Activated CD4-positive, alpha-beta T cell treated with anti-CD3 and anti-CD28 coated beads, Interleukin-2, amount 50 U/mL, for 24 hours (primary cell): ENCODE measurements around the gene SUCO.

ENCODE experiments used
- DNase-seq, 2 donors: peaks; one replicate each; pipeline ENCODE4 v3.0.0-alpha.2; 2020; ENCODE audit warnings: low read depth in 1 of 2, low spot score in 1 of 2

The SUCO gene

DNA sequence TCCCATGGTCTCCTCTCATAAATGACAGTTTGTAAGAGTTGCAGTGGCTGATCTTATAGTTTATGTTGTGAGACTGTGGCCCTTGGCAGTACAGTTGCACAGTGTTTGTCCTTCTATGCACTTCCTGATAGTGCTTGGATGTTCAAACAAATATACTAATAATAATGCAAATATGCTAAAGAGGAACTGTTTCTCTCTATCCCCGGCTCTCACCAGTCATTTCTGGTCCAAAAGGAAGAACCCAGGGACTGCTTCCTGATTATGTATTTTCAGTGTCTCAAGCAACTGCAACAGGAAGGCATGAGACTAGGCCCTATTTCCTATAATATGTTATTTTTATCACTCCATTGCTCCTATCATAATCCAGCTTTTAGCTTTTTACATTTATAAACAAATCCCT, 17.0 kb upstream of the SUCO start:
- no peak for DNase-seq

DNA sequence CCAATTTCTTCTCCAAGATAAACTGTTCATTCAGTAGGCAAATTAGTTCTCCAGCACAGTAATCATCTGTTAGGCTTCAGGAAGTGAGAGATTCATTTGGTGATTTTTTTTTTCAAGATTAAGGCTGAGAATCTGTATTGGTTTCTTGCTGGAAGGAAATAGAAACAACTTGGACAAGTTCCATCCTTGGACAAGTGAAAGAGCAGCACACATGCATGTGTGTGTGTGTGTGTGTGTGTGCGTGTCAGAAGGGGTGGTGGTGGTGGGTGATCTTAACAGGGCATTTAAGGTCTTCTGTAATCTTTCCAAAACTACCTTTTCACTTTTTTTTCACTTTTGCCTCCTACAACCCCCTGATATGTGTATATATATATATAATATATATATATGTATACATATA, 15.9 kb upstream of the SUCO start:
- DNase-seq, result no peak

DNA sequence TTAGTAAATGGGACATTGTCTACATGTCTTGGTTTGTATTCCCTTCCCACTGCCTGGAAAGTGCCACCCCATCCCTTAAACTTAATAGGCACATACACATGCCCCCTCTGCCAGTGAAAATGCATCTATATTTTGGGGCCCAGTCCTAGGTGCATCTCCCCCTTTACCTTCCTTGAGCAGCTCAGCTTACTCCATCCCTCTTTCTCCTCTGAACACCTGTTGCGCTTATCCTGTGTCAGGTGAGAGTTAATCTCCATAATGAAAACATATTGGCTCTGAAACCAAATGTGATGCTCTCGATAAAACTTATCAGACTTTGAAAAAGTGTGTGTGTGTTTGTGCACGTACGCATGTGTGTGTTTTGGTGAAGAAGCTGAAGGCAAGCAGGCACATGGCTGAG, 15.4 kb upstream of the SUCO start:
- DNase-seq, result no peak

DNA sequence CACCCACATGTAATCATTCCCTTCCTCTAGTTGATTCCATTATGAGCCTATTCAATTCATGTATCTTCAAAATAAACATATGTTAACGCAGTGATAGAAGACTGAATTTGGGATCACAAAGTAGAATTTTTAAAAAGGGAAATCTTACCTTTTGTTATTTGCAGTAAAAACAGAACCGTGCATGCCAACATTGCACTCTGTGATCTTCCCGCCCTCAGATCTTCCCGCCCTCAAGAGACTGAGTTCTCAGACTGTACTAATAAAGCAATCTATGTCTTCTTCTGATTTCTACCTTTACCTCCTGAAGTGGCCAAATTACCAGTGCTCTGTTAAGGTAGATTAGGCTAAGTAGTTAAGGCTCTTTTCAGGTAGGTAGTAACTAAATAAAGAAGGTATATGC, 3.6 kb upstream of the SUCO start:
- no peak for DNase-seq

DNA sequence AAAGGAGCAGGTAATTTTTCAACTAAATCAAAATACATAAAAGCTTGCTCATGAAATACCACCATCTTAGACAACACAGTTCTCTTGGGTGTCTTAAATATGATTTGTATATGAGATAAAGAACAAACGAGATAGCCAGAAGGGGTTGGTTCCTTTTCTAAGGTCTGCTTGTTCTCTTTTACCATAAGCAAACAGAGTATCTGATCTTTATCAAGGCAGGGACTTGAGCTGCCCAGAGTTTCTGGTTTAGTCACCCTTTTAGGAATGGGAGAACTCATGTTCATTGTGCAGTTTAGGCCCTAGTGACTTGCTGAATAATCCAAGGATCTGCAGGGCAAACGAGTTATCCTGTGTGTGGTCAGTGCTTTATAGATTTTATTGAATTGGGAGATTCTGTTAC, 3.0 kb upstream of the SUCO start:
- DNase-seq, result no peak

DNA sequence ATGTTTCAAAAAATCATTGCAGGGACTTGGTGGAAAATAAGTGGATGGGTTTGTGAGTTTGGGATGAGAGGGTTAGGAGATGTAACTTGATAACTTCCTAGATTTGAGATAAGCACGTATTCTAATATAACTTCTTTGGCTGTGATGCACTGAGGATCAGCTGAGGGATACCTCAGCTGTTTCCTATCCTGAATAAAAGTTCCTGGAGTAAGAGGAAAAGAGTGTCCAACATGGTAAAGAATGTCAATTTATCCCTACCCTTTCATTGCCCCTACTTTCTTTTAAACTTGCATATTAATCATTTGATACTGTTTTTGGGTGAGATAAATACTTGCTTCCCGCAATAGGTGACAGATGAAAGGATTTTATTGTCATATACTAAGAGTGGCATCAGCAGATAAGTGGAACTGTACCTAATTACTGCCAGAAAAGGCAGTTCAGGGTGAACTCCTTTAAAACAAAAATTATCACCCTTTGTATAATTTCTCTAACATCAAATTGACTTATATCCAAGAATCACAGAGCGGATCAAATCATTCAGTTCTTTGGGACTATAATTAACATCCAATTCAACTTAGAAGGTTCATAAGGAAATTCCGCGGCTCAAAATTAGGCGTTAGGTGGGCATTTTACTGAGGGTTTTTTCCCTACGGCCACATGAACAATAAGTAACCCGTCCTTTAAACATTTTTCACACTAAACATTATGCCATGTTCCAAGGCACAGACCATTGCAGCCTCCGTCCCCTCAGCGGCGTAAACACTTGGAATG, 1.4 kb upstream of the SUCO start:
- DNase-seq, result no peak

DNA sequence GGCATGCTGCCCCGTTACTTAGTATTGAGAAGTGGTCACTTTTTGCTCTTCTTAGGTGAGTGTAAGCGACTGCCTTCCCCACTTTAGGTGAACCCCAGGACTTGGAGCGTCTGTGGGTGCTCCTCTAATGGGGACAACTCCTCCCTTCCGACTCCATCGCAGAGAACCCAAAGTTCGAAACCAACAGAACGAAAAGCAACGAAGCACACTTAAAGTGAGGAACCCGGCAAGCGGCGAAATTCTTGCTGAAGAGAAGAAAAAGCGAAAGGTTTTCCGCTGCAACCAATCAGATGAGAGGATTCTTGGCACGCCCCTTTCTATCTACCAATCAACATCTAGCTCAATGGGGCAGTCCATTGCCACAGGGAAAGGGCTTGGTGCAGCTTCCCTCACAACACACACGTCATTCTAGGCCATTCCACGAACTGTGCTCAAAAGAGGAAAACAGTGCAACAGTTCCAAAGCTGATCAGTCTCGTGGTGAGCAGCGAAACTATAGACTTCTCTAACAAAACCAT, 709 bp upstream of the SUCO start:
- peak; percentile 60 to 90 for DNase-seq

DNA sequence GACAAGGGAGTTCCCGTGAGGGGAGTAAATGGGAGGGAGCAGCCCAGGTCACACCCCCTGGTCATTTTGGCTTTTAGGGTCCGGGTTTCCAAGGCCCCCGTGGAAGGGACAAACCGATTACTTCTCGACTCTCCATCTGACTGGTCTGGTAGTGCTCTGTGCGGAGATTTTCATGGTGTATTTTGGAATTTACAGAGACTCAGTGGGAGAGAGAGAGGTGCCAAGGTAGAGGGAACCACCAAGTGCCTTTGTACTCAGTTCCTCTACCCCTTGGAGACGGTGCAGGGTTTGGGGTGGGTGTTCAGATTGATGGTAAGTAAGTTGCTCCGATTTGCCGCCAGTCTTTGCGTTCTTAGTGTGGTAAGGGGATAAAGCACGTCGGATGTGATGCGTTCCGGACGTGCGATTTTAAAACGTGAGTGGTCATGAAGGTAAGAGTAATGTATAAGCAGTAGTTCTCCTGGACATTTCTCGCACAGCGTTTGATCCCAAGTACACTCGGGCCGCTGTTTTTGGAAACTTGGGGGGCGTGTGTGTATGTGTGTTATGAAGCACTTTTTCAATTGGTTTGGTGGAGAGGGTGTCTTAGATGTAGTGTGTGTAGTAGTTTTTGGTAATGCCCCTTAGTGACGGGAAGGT, 682 bp downstream of the SUCO start:
- DNase-seq, result peak in 1 of 2 donors; percentile 17

DNA sequence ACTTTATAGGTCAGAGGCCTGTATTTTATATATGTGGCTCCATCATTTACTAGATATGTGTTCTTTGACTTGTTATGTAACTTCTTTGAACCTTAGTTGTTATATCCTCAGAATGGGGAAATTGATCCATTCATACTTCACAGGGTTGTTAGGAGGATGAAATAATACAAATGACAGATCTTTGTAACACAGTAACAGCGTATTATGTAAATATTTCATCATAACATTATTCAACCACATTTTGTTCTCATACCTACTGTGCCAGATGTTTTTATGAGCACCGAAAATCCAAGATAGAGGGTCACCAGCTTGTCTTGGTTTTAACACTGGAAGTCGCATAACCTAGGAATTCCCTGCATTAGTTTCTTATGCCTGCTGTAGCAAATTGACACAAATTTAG, 3.3 kb downstream of the SUCO start:
- no peak for DNase-seq

DNA sequence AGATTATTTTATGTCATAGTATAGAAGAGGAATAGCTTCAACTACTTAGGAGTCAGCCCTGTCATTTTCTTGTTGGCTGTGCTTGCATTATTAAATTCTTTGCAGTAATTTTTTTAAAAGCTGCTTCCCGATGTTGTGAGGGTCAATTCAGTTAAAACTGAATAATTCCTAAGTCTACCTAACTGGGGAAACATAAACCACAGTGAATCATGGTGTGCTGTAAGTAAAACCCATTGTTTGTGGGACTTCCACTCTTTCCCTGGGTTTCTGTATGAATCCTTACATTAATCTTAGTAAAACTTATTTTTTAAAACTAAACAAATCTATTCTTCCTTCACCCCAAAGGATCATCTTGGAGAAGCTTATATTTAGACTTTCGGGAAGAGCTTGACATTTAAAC, 4.4 kb downstream of the SUCO start:
- no peak for DNase-seq

DNA sequence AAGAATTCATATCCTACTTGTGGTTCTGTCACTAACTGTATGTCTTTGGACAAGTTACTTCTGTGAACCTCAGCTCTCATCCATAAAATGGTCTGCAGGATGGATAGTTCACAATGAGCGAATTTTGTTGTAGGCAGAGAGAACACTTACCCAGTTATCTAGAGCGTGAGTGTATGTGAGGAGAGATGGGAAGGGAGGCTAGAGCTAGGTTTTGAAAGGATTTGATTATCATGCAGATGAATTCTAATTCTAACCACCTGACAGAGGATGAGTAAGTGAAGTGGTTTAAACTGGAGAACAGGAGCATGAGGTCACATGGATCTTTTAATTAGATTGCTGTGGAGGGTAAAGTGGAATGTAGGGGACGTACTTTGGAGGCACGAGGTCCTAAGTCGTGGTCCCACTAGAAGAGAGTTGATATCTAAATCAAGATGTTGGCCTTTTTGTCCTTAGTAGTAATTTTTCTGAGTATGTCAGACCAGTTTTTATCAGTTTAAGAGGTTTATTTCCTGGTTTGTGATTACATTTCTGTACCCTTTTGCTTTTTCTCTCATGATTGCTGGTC, 5.0 kb downstream of the SUCO start:
- DNase-seq, result no peak

DNA sequence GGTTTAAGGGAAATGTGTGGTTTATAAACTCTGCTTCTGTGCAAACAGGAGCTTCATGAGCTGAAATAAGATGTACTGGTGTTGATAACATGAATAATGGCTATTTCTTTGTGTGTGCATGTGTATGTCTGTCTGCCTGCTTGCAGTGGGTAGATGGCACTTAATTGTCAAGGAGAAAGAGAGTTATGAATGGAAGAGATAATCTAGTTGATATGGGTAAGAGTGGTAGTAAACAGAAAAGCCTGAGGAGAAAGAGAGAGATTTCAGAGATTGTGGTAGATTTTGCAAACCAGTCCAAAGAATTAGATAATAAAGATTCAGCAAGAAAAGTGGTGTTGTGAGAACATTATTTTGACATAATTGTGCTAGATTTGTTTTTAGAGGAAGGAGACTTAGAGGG, 7.7 kb downstream of the SUCO start:
- DNase-seq, result no peak

DNA sequence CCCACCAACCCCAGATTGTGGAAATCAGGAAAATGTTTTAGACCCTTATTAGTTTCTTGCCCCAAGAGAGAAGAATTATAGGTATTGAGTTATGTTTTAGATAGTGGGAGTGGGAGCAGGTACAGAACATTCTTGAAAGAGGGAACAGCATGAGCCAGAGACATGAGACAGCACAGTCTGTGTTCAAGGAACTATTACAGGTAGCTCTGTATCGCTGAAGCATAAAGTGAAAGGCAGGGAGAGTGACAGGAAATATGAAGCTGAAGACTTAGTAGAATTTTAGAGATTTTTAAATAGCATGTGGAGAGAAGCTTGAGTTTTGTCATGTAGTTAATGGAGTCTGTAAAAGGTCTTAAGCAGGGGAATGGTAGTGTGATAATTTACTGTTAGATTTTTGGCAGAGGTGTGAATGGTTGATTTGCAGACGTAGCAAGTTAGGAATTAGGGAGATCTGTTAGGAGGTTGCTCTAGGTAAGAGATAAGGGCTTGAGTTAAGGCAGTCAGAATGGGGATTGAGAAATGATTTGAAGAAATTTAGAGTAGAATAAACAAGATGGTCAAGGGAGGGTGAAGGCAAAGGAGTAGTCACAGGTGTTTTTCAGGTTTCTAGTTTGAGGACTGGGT, 11.6 kb downstream of the SUCO start:
- no peak for DNase-seq

DNA sequence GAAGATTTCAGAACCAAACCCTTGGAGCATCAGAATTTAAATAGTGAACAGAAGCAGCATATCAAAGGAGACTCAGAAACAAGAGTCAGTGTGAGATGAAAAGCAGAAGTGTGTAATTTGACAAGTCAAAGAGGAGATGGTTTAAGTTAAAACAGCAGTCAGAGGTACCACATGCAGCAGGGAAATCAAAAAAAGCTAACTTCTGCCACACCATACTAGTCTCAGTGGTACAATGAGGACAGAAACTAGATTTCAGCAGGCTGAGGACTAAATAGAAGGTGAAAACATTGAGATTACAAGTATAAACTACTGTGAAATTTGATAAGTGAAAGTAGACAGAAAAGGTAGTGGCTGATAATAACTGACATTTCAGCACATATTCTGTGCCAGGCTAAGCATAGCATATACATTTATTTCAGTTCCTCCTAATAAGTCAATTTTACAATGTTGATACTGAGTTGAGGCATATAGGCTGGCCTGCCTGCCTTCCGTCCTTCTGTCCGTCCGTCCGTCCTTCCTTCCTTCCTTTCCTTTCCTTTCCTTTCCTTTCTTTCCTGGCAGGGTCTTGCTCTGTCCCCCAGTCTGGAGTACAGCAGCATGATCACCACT, 12.6 kb downstream of the SUCO start:
- no peak for DNase-seq

DNA sequence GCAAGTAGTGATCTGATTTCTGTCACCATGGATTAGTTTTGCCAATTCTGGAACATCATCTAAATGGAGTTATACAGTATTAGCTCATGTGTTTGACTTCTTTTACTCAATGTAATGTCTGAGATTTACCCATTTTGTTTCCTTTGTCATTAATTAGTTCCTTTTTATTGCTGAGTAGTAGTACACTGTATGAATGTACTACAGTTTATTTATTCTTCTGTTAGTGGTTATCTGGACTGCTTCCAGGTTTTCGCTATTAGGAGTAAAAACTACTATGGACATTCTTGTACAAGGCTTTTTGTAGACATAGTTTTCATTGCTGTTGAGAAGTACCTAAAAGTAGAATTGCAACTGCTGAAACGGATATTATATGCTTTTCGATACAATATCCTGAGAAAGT, 14.1 kb downstream of the SUCO start:
- no peak for DNase-seq

DNA sequence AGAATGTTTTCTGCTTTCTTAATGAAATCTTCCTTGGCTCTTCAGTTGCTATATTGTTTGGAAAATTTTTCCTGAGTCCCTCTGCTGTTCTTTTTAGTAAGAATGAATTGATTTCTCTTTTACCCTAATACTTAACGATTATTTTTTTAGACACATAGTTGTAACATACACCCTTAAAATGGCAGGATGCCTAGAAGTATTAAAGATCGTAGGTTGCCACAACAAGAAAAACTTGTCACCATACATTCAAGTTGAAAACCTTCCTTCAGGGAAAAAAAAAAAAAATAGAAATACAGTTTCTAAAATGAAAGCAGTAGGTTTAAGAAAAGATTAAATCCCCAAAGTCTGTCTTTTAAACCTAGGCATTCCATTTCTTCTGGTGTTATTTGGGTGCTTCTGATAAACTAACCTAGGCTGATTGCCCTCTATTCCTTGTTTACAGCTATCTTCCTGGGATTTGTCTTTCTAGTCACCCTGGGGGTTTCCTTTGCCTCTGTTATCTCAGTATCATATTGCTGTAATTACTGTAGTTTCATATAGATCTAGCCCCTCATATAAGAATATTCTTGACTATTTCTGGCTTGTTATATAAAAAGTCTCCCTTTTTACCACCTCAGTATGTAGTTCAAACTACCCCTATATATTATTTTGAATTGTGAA, 16.8 kb downstream of the SUCO start:
- DNase-seq, result no peak

DNA sequence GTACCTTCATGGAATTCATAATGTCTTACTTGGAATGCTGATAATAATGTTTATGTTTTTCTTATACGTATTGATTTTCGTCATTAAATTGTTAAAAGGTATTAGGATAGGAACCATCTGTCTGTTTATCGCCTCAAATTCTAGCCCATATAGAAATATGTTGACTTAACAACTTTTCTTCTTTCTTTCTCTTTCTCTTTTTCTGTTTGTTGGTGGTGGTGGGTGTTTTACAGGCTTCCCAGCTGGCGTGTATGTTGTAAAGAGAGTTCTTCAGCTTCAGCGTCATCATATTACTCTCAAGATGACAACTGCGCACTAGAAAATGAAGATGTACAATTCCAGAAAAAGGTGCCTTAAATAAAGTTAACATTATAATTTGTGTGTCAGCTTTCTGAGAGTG, 18.3 kb downstream of the SUCO start:
- no peak for DNase-seq

DNA sequence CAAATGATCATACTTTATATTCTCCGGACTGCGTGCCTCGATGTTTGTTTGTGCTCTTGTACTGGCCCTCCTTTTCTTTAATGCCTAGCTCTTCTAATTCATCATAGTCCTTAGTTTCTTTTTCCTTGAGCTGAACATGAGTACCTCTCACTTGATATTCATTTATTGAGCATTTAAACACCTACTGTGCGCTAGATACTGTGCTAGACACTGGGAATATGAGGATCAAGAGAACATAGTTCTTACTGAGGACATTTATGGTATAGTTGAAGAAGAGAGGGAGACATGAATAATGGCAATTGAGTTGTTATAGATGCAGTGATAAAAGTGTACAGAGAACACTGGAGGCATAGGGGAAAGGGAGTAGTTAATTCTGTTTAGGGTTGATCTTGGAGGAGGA, 22.0 kb downstream of the SUCO start:
- DNase-seq, result no peak

DNA sequence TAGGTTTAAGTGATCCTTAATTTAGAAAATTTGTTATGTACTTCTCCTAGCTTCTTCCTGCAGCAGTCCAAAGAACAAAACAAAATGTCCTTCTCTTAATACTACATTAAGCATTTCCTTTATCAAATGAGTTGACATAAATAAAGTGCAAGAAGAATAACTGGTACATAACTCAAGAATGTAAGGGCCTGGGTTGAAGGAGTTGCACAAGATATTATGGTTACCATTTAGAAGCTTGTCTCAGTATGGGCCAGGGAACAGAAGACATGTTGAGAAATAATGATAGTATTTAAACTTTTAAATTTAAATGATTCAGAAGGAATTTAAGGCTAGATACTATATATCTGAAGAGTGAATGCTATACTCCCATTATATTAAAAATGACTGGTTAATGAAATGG, 23.5 kb downstream of the SUCO start:
- DNase-seq, result no peak

DNA sequence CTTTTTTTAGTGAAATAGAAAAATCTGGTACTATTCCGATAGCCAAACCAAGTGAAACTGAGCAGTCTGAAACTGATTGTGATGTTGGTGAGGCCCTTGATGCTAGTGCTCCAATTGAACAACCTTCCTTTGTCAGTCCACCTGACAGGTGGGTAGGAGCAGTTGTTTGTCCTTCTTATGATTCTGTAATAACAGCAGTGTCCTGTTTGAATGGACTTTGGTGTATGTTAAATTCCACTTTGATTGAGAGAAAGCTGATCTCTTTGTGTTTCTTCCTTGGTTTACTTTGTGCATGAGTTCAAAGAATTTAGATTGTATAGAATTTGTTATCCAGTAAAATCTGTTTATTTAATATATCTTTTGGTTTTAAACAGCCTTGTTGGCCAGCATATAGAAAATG, 24.3 kb downstream of the SUCO start:
- DNase-seq, result no peak

DNA sequence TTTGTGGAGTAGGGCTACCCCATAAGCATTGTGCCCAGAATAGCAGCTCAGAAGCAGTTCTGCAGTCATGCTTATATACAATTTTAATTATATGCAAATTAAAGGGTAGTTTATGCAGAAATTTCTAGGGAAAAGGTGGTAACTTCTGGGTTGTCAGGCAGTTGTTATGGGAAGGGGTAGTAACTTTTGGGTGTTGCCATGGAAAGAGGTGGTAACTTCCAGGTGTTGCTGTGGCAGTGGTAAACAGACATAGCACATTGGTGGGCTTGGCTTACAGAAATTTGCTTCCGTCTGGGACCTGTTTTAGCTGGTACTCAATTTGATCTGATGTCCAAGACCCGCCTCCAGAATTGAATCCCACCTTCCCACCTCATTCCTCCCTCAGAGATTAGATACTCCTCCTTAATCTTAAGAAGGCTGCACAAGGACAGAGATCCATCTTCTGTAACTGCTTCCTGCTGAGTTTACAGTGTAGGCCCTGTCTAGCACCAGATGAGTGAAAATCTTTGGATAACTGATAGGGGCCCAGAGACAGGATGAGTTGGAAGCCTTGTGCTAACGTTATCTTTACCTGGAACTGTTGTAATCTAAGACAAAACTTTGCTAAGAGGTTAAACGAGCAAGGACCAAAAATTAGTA, 26.7 kb downstream of the SUCO start:
- no peak for DNase-seq
